ENCODE results near the gene WWOX. TPM values are rescaled to one million over a fixed set of nuclear protein-coding genes. Genes with fewer than 3 reads are reported as not detected.

Gene WWOX
- total and polyA plus RNA-seq, 3 donors from 2014 or later: 20.6 to 76.7 (median 64.1) TPM

DNA sequence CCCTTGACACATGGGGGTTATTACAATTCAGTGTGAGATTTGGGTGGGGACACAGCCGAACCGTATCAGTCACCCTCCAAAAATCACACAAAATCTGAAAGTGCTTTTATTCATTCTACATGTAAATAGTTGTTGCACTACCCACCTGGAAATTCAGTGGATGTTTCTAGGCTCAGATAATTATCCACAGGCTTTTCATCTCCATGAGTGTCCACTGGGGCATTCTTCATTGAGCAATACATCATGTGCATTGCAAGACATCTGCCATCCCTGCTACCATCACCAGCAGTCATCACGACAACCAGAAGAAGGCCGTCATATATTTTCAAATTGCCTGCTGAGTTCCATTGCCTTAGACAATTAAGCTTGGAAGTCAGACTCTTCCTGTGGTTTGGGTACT lies 330.8 kb downstream of the WWOX start:
- Histone ChIP-seq H3K4me3 (no peak overlapping the region), H3K9me3 (no peaks in the 10 kb centered on the region), H3K36me3 (ENCODE audit: low read depth, missing control alignments) (no peaks in the 10 kb centered on the region), H3K4me1 (no peaks in the 10 kb centered on the region), H3K27ac (no peak overlapping the region), H3K27me3 (no peaks in the 10 kb centered on the region)
- WGBS, 2 donors: 97 to 99% methylated on average over 4 of the region's 4 CpGs
- no peak for TF ChIP-seq POLR2A (IDR thresholded peaks at IDR 0.05)
- TF ChIP-seq, protein P1, sequence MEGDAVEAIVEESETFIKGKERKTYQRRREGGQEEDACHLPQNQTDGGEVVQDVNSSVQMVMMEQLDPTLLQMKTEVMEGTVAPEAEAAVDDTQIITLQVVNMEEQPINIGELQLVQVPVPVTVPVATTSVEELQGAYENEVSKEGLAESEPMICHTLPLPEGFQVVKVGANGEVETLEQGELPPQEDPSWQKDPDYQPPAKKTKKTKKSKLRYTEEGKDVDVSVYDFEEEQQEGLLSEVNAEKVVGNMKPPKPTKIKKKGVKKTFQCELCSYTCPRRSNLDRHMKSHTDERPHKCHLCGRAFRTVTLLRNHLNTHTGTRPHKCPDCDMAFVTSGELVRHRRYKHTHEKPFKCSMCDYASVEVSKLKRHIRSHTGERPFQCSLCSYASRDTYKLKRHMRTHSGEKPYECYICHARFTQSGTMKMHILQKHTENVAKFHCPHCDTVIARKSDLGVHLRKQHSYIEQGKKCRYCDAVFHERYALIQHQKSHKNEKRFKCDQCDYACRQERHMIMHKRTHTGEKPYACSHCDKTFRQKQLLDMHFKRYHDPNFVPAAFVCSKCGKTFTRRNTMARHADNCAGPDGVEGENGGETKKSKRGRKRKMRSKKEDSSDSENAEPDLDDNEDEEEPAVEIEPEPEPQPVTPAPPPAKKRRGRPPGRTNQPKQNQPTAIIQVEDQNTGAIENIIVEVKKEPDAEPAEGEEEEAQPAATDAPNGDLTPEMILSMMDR (IDR thresholded peaks at IDR 0.05): no peak
- no peak for DNase-seq
- intact Hi-C loops (cut with DNase I; ENCODE audit: low total_unique reads): no loop called here

- TF ChIP-seq, protein P1 (IDR thresholded peaks at IDR 0.05): no peak
- TF ChIP-seq POLR2A (IDR thresholded peaks at IDR 0.05): no peak
- intact Hi-C loops (cut with DNase I; ENCODE audit: low total_unique reads): no loop called here
- 84 to 87% methylated on average over 6 of the region's 6 CpGs for WGBS, 2 donors
- no peaks in the 10 kb centered on the region for H3K9me3 ChIP-seq
- no peaks in the 10 kb centered on the region for H3K36me3 ChIP-seq (ENCODE audit: low read depth, missing control alignments)
- no peak for DNase-seq
- no peak overlapping the region for H3K4me3 ChIP-seq
- H3K27me3 ChIP-seq: no peaks in the 10 kb centered on the region
- no peak overlapping the region for H3K27ac ChIP-seq
- H3K4me1 ChIP-seq: no peaks in the 10 kb centered on the region
Observed at GRCh38 chr16:78431004-78431670, 331.7 kb downstream of the WWOX start.

DNA sequence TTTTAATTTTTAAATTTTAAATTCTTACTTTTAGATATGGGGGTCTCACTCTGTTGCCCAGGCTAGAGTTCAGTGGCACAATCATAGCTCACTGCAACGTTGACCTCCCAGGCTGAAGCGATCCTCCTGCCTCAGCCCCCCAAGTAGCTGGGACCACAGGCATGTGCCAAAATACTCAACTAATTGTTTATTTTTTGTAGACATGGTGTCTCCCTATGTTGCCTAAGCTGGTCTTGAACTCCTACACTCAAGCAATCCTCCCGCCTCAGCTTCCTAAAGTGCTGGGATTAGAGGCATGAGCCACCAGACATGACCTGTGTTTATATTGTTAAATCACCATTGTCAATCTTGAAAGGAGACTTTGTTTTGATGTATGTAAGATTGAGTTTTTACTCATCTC lies 332.2 kb downstream of the WWOX start:
- TF ChIP-seq, protein P1 (IDR thresholded peaks at IDR 0.05): no peak
- TF ChIP-seq POLR2A (IDR thresholded peaks at IDR 0.05): no peak
- intact Hi-C loops (cut with DNase I; ENCODE audit: low total_unique reads): no loop called here
- Histone ChIP-seq H3K4me3 (no peak overlapping the region), H3K9me3 (no peaks in the 10 kb centered on the region), H3K27me3 (no peaks in the 10 kb centered on the region), H3K27ac (no peak overlapping the region), H3K4me1 (no peaks in the 10 kb centered on the region), H3K36me3 (ENCODE audit: low read depth, missing control alignments) (no peaks in the 10 kb centered on the region)
- no peak for DNase-seq
- 96 to 98% methylated on average over 3 of the region's 3 CpGs for WGBS, 2 donors

- Histone ChIP-seq H3K27me3 (no peaks in the 10 kb centered on the region), H3K9me3 (no peaks in the 10 kb centered on the region), H3K4me1 (no peaks in the 10 kb centered on the region), H3K36me3 (ENCODE audit: low read depth, missing control alignments) (no peaks in the 10 kb centered on the region), H3K27ac (no peak overlapping the region), H3K4me3 (no peak overlapping the region)
- WGBS, 2 donors: 92 to 93% methylated on average over 17 of the region's 17 CpGs
- no peak for DNase-seq
- intact Hi-C loops (cut with DNase I; ENCODE audit: low total_unique reads): no loop called here
- TF ChIP-seq, protein P1 (IDR thresholded peaks at IDR 0.05): no peak
- no peak for TF ChIP-seq POLR2A (IDR thresholded peaks at IDR 0.05)
Observed at GRCh38 chr16:78432451-78432850, 333.0 kb downstream of the WWOX start.

- no peak for DNase-seq
- WGBS, 2 donors: 87 to 93% methylated on average over 2 of the region's 2 CpGs
- Histone ChIP-seq H3K36me3 (ENCODE audit: low read depth, missing control alignments) (no peaks in the 10 kb centered on the region), H3K9me3 (no peaks in the 10 kb centered on the region), H3K4me3 (no peak overlapping the region), H3K27me3 (no peaks in the 10 kb centered on the region), H3K27ac (no peak overlapping the region), H3K4me1 (no peaks in the 10 kb centered on the region)
- TF ChIP-seq, protein P1 (IDR thresholded peaks at IDR 0.05): no peak
- TF ChIP-seq POLR2A (IDR thresholded peaks at IDR 0.05): no peak
- intact Hi-C loops (cut with DNase I; ENCODE audit: low total_unique reads): no loop called here
Observed at GRCh38 chr16:78433116-78433515, 333.7 kb downstream of the WWOX start.
